Neural progenitor cell (in vitro differentiated cells): Measurements from ENCODE around the gene ALDH3B1. TPM values are rescaled to one million over a fixed set of nuclear protein-coding genes. Genes with fewer than 3 reads are reported as not detected.
A peak's percentile ranks its signal among the peaks of the same experiment; 100 is the strongest.

Source experiments
- DNase-seq: peaks from one replicate; pipeline ENCODE4 v3.0.0-alpha.2; 2016; ENCODE audit warnings: low spot score
- H2AFZ ChIP-seq: fragments of 200-600 bp; sonication (generic); replicated peaks from 2 replicates; pipeline ENCODE4 v1.6.1; 2016; ENCODE audit warnings: antibody characterized with exemption
- H3F3A ChIP-seq: fragments of 200-600 bp; sonication (generic); 2 replicates; pipeline ENCODE4 v1.6.1; 2016; ENCODE audit warnings: antibody characterized with exemption, low read depth
- H3K27ac ChIP-seq: fragments of 200-600 bp; sonication (generic); 2 replicates; pipeline ENCODE4 v1.5.1; 2016; ENCODE audit warnings: mild to moderate bottlenecking
- H3K27me3 ChIP-seq: fragments of 200-600 bp; sonication (generic); 2 replicates; pipeline ENCODE4 v1.6.1; 2016; ENCODE audit warnings: mild to moderate bottlenecking, moderate library complexity
- H3K36me3 ChIP-seq: fragments of 200-600 bp; sonication (generic); 2 replicates; pipeline ENCODE4 v1.5.1; 2016
- H3K4me1 ChIP-seq: fragments of 200-600 bp; sonication (generic); 2 replicates; pipeline ENCODE4 v1.6.1; 2016; ENCODE audit warnings: mixed run types
- H3K4me2 ChIP-seq: fragments of 200-600 bp; sonication (generic); 2 replicates; pipeline ENCODE4 v1.6.1; 2016
- H3K4me3 ChIP-seq: fragments of 200-600 bp; sonication (generic); 2 replicates; pipeline ENCODE4 v1.5.1; 2016
- H3K79me2 ChIP-seq: fragments of 200-600 bp; sonication (generic); 2 replicates; pipeline ENCODE4 v1.6.1; 2016; ENCODE audit warnings: low read depth
- H3K9ac ChIP-seq: fragments of 200-600 bp; sonication (generic); 2 replicates; pipeline ENCODE4 v1.6.1; 2016
- H3K9me3 ChIP-seq: fragments of 200-600 bp; sonication (generic); 2 replicates; pipeline ENCODE4 v1.5.1; 2016; ENCODE audit warnings: low read depth
- H4K20me1 ChIP-seq: fragments of 200-600 bp; sonication (generic); 2 replicates; pipeline ENCODE4 v1.6.1; 2016; ENCODE audit warnings: low read depth
- H3K27ac Mint-ChIP-seq: 3 replicates; pipeline ENCODE4 v1.8.0; 2021; ENCODE audit warnings: mixed read lengths
- H3K27me3 Mint-ChIP-seq: 2 replicates; pipeline ENCODE4 v1.8.0; 2022; ENCODE audit warnings: low read depth, mild to moderate bottlenecking, inconsistent platforms, moderate library complexity, mixed read lengths; ENCODE audit not compliant: insufficient read depth
- H3K36me3 Mint-ChIP-seq: 3 replicates; pipeline ENCODE4 v1.8.0; 2021; ENCODE audit warnings: mixed read lengths
- H3K4me1 Mint-ChIP-seq: 3 replicates; pipeline ENCODE4 v1.8.0; 2021; ENCODE audit warnings: mixed read lengths
- H3K4me3 Mint-ChIP-seq: 3 replicates; pipeline ENCODE4 v1.8.0; 2021; ENCODE audit warnings: mild to moderate bottlenecking, moderate library complexity, mixed read lengths
- H3K9me3 Mint-ChIP-seq: 3 replicates; pipeline ENCODE4 v1.8.0; 2020; ENCODE audit warnings: mixed read lengths
- EZH2 ChIP-seq: fragments of 200-600 bp; sonication (generic); IDR thresholded peaks from 2 replicates; pipeline ENCODE4 v1.6.1; 2017; ENCODE audit warnings: antibody characterized with exemption, mild to moderate bottlenecking, moderate library complexity
- EZH2phosphoT487 ChIP-seq: fragments of 200-600 bp; sonication (generic); IDR thresholded peaks from 2 replicates; pipeline ENCODE4 v1.6.1; 2017; ENCODE audit warnings: antibody characterized with exemption
- total RNA-seq: library from RNA; depleted of rRNA; stranded (reverse); fragments of >200 nt; gene quantifications from 2 replicates; pipeline ENCODE4 v1.2.3, GENCODE V29; 2015; ENCODE audit warnings: low replicate concordance
- TF ChIP-seq, protein P1 (sequence below): fragments of 200-600 bp; sonication (generic); IDR thresholded peaks from 2 replicates; pipeline ENCODE4 v1.5.1; 2017; ENCODE audit warnings: antibody characterized with exemption, mild to moderate bottlenecking

ALDH3B1 gene
- total RNA-seq, 1 donor from 2014 or later = not detected

DNA sequence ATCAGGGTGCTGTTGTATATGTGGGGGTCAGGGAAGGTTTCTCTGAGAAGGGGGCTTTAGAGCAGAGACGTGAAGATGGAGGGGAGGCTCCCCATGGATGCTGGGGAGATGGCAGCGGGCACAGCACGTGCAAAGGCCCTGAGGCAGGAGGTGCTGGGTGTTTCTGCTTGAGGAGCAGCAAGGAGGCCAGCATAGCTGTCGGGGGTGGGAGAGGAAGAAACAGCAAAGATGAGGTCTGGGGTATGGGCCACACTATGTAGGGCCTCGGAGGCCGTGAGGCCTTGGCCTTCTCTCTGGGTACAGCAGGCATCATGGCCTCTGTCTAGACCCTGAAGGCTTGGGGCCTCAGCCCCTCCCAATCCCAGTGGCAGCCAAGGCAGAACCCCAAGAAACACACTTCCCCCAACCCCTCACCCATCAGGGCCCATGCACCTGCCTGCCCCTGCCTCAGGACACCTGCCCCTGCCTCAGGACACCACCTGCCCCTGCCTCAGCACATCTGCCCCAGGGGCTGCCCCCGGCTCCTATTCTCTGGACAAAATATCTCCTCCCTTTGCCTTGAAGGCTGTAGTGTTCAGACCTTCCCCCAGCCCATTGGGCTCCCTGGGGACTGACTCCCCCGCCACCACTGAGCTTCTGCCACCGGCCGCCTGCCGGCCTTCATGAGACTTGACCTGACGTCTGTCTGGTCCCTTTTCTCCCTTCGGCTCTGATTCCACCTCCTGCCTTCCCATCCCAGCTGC, 6.2 kb downstream of the ALDH3B1 start:
- H3K36me3 ChIP-seq = no peaks in the 10 kb centered on the region
- no peaks in the 10 kb centered on the region for H3K27me3 ChIP-seq
- H3K9ac ChIP-seq = no peak overlapping the region
- DNase-seq = no peak
- Mint-ChIP-seq H3K27ac (peak overlapping the region; percentile 51), H3K4me1 (peaks cover 55% of the 10 kb centered on the region), H3K4me3 (no peak overlapping the region), H3K27me3 (peaks cover 7% of the 10 kb centered on the region), H3K36me3 (no peaks in the 10 kb centered on the region), H3K9me3 (no peaks in the 10 kb centered on the region)
- H3F3A ChIP-seq = peaks cover 8% of the 10 kb centered on the region
- TF ChIP-seq, protein P1, sequence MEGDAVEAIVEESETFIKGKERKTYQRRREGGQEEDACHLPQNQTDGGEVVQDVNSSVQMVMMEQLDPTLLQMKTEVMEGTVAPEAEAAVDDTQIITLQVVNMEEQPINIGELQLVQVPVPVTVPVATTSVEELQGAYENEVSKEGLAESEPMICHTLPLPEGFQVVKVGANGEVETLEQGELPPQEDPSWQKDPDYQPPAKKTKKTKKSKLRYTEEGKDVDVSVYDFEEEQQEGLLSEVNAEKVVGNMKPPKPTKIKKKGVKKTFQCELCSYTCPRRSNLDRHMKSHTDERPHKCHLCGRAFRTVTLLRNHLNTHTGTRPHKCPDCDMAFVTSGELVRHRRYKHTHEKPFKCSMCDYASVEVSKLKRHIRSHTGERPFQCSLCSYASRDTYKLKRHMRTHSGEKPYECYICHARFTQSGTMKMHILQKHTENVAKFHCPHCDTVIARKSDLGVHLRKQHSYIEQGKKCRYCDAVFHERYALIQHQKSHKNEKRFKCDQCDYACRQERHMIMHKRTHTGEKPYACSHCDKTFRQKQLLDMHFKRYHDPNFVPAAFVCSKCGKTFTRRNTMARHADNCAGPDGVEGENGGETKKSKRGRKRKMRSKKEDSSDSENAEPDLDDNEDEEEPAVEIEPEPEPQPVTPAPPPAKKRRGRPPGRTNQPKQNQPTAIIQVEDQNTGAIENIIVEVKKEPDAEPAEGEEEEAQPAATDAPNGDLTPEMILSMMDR = no peak
- no peak for TF ChIP-seq EZH2phosphoT487
- no peak for TF ChIP-seq EZH2
- H3K27ac ChIP-seq = no peak overlapping the region
- no peak overlapping the region for H3K4me3 ChIP-seq
- peaks cover 9% of the 10 kb centered on the region for H3K4me1 ChIP-seq
- H2AFZ ChIP-seq = no peak overlapping the region
- no peak overlapping the region for H3K4me2 ChIP-seq
- no peaks in the 10 kb centered on the region for H3K9me3 ChIP-seq
- no peaks in the 10 kb centered on the region for H4K20me1 ChIP-seq
- no peaks in the 10 kb centered on the region for H3K79me2 ChIP-seq

- no peaks in the 10 kb centered on the region for H3K36me3 ChIP-seq
- no peak for DNase-seq
- no peak overlapping the region for H3K4me3 Mint-ChIP-seq
- TF ChIP-seq EZH2 (no peak), EZH2phosphoT487 (no peak)
- TF ChIP-seq, protein P1 = no peak
- H3K79me2 ChIP-seq = no peaks in the 10 kb centered on the region
- no peaks in the 10 kb centered on the region for H3K9me3 ChIP-seq
- H3K4me2 ChIP-seq = no peak overlapping the region
- peaks cover 9% of the 10 kb centered on the region for H3K4me1 ChIP-seq
- no peak overlapping the region for H2AFZ ChIP-seq
- no peaks in the 10 kb centered on the region for H3K36me3 Mint-ChIP-seq
- H3K9ac ChIP-seq = no peak overlapping the region
- no peaks in the 10 kb centered on the region for H3K27me3 ChIP-seq
- no peak overlapping the region for H3K27ac ChIP-seq
- H3K9me3 Mint-ChIP-seq = no peaks in the 10 kb centered on the region
- peaks cover 2% of the 10 kb centered on the region for H3K27me3 Mint-ChIP-seq
- peaks cover 8% of the 10 kb centered on the region for H3F3A ChIP-seq
- no peaks in the 10 kb centered on the region for H4K20me1 ChIP-seq
- no peak overlapping the region for H3K4me3 ChIP-seq
- H3K4me1 Mint-ChIP-seq = peaks cover 51% of the 10 kb centered on the region
- H3K27ac Mint-ChIP-seq = peak overlapping the region; percentile 91
Observed at GRCh38 chr11:68016904-68017817, 7.0 kb downstream of the ALDH3B1 start.

DNA sequence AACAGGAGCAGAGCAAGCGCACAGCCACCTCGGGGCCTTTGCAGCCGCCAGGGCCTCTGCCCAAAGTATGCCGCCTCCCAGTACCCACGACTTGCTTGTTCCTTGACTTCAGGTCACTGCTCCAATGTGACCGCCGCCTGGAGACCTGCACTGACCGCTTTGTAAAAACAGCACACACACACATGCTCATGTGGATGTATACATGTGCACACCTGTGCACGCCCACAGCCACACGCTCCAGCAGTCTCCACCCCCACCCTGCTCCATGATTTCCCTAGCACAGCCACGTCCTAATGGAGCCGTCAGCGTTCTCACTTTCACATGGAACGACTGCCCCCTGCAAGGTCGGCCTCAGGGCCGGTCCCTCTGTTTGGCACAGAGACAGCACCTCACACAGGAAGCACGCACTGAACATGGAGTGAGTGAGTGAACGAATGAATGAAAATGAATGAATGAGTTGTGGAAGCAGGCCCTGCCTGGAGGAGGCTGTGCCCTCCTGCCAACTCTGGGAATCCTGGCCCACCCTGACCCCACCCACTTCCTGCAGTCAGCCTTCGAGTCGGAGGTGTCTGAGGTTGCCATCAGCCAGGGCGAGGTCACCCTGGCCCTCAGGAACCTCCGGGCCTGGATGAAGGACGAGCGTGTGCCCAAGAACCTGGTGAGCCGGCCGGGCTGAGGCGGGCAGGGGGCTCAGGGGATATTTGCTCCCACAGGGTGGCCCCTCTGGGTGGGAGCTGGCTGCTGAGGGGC, 8.0 kb downstream of the ALDH3B1 start:
- Histone ChIP-seq H3K4me2 (no peak overlapping the region), H3K36me3 (no peaks in the 10 kb centered on the region), H3K4me3 (no peak overlapping the region), H3K9ac (no peak overlapping the region), H3K27ac (no peak overlapping the region), H3K79me2 (no peaks in the 10 kb centered on the region), H3K27me3 (no peaks in the 10 kb centered on the region), H3F3A (peaks cover 8% of the 10 kb centered on the region), H3K9me3 (no peaks in the 10 kb centered on the region), H3K4me1 (peaks cover 9% of the 10 kb centered on the region), H2AFZ (no peak overlapping the region), H4K20me1 (no peaks in the 10 kb centered on the region)
- Mint-ChIP-seq H3K36me3 (no peaks in the 10 kb centered on the region), H3K4me1 (peaks cover 42% of the 10 kb centered on the region), H3K9me3 (no peaks in the 10 kb centered on the region), H3K27ac (peak overlapping the region; percentile 91), H3K27me3 (peaks cover 2% of the 10 kb centered on the region), H3K4me3 (no peak overlapping the region)
- TF ChIP-seq, protein P1 = no peak
- TF ChIP-seq EZH2 (no peak), EZH2phosphoT487 (no peak)
- no peak for DNase-seq
